Activated B cell treated with CpG ODN at 0.5 μM for 24 hours (primary cell): ENCODE measurements around the gene HBP1. TPM values are rescaled to one million over a fixed set of nuclear protein-coding genes. Genes with fewer than 3 reads are reported as not detected.

Experiments used
- ATAC-seq: fragments of 200-7000 bp; cut with Tn5 transposase; one replicate; pipeline ENCODE4 v1.10.0; 2021; ENCODE audit warnings: low read depth, mild to moderate bottlenecking, moderate library complexity
- CTCF ChIA-PET: fragments of 350-600 bp; sonication (Branson Sonifier 250); formaldehyde crosslinking; loops from one replicate; lab custom pipeline; 2021; ENCODE audit warnings: antibody characterized with exemption; lab: Charles Lee
- POLR2A ChIA-PET: fragments of 350-600 bp; sonication (Branson Sonifier 250); formaldehyde crosslinking; loops from one replicate; lab custom pipeline; 2021; ENCODE audit warnings: antibody characterized with exemption; lab: Charles Lee
- DNase-seq: peaks from one replicate; pipeline ENCODE4 v3.0.0; 2022
- H3K27ac Mint-ChIP-seq: one replicate; pipeline ENCODE4 v1.8.0; 2020; ENCODE audit warnings: mixed read lengths
- H3K27me3 Mint-ChIP-seq: one replicate; pipeline ENCODE4 v1.8.0; 2021; ENCODE audit warnings: mixed read lengths
- H3K36me3 Mint-ChIP-seq: one replicate; pipeline ENCODE4 v1.8.0; 2021; ENCODE audit warnings: low read depth, mixed read lengths
- H3K4me1 Mint-ChIP-seq: one replicate; pipeline ENCODE4 v1.8.0; 2021; ENCODE audit warnings: mixed read lengths
- H3K4me3 Mint-ChIP-seq: one replicate; pipeline ENCODE4 v1.8.0; 2020; ENCODE audit warnings: mild to moderate bottlenecking, mixed read lengths
- H3K9me3 Mint-ChIP-seq: one replicate; pipeline ENCODE4 v1.8.0; 2020; ENCODE audit warnings: mixed read lengths
- CTCF ChIP-seq: fragments of 200-600 bp; IDR thresholded peaks from one replicate; pipeline ENCODE4 v1.8.0; 2022; ENCODE audit warnings: antibody characterized with exemption, mild to moderate bottlenecking
- intact Hi-C: fragments of 100-400 bp; cut with micrococcal nuclease; formaldehyde crosslinking; loops from one replicate; pipeline ENCODE4 v1.15.1; 2024
- total RNA-seq: library from RNA; stranded (reverse); gene quantifications from 2 replicates; pipeline ENCODE4 v1.2.3, GENCODE V29; 2022

HBP1 gene
- total RNA-seq, 1 donor from 2014 or later, result 59.9 TPM

- peaks cover 10% of the 10 kb centered on the region for H3K4me1 Mint-ChIP-seq
- intact Hi-C loops, result loop anchor here (1.0 to 5.0 kb wide), 6 partner anchors 203 to 607 kb away; no protein-coding TSS in a partner anchor
- DNase-seq, result no peak
- no peaks in the 10 kb centered on the region for H3K27me3 Mint-ChIP-seq
- TF ChIP-seq CTCF, result no peak
- no peaks in the 10 kb centered on the region for H3K9me3 Mint-ChIP-seq
- POLR2A ChIA-PET, result interaction anchor here (6.5 kb wide), 1 partner anchor 19 kb away, joined by 32 read pairs; the partner anchor contains the start of gene HBP1
- no peak for ATAC-seq
- CTCF ChIA-PET, result interaction anchor here (0.9 to 7.5 kb wide), 9 partner anchors 17 to 608 kb away, joined by 3 to 166 read pairs (median 6); no protein-coding TSS in a partner anchor
- no peak overlapping the region for H3K4me3 Mint-ChIP-seq
- H3K36me3 Mint-ChIP-seq, result no peaks in the 10 kb centered on the region
- H3K27ac Mint-ChIP-seq, result no peak overlapping the region
These were observed 18.9 kb upstream of the HBP1 start for GRCh38 chr7:107149863-107150262.

DNA sequence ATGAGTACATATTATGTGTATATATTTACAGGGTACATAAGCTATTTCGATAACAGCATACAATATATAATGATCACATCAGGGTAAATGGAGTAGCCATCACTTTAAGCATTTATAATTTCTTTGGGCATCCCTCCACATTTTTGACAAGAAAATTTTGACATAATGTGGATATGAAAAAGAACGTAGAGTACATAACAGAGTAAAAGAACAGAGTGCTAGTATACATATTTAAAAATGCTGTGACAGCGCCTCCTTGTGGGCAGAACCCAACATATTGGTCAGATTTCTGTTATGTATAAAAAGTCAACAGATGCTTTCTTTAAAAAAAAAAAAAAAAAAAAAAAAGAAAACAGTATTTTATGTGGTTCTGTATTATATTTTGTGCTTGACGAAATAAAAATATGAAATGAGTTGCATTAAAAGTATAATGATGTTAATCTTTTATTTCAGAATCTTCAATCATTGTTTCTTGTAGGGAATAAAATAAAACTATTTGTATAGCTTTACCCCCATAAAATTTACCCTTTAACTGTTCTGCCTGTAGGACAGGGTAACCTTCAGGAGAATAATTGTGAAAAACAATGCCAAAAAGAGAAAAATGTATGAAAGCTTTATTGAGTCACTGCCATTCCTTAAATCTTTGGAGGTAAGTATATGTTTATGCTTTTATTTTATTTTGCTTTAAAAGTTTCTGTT, 18.3 kb upstream of the HBP1 start:
- peak; percentile 57 for ATAC-seq
- intact Hi-C loops, result loop anchor here (1.0 to 5.0 kb wide), 5 partner anchors 203 to 608 kb away; no protein-coding TSS in a partner anchor
- H3K36me3 Mint-ChIP-seq, result no peaks in the 10 kb centered on the region
- ChIA-PET POLR2A (interaction anchor here (0.6 to 6.5 kb wide), 5 partner anchors 18 to 591 kb away, joined by 4 to 32 read pairs (median 6); partner anchors contain the start of genes HBP1 and SLC26A4), CTCF (interaction anchor here (0.6 to 7.5 kb wide), 11 partner anchors 17 to 608 kb away, joined by 3 to 166 read pairs (median 6); partner anchors contain the start of gene HBP1)
- peaks cover 7% of the 10 kb centered on the region for H3K4me1 Mint-ChIP-seq
- no peak for TF ChIP-seq CTCF
- H3K27me3 Mint-ChIP-seq, result no peaks in the 10 kb centered on the region
- no peak overlapping the region for H3K27ac Mint-ChIP-seq
- no peak overlapping the region for H3K4me3 Mint-ChIP-seq
- peak; percentile 34 for DNase-seq
- no peaks in the 10 kb centered on the region for H3K9me3 Mint-ChIP-seq

DNA sequence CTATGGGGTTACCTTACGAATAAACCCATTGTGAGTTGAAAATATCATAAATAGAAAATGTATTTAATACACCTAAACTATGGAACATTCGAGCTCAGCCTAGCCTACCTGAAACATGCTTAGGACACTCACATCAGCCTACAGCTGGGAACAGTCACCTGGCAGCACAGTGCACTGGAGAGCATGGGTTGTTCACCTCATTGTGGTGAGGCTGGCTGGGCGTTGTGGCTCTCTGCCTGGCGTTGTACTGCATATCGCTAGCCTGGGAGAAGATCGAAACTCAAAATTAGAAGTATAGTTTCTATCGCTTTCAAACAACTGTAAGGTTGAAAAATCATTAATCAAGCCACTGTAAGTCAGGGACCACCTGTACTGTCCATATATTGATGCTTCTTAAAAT, 17.3 kb upstream of the HBP1 start:
- CTCF ChIA-PET, result interaction anchor here (1.9 to 7.5 kb wide), 3 partner anchors 204 to 363 kb away, joined by 5 to 166 read pairs (median 7); no protein-coding TSS in a partner anchor
- H3K4me3 Mint-ChIP-seq, result no peak overlapping the region

GRCh38 chr7:107152011-107152410, 16.8 kb upstream of the HBP1 start:
- POLR2A ChIA-PET, result interaction anchor here (6.5 kb wide), 1 partner anchor 17 kb away, joined by 32 read pairs; the partner anchor contains the start of gene HBP1

More for the DNA sequence above, 17.3 kb upstream of the HBP1 start:
- ATAC-seq (no peak), DNase-seq (no peak)
- no peaks in the 10 kb centered on the region for H3K9me3 Mint-ChIP-seq
- POLR2A ChIA-PET, result interaction anchor here (6.5 kb wide), 1 partner anchor 17 kb away, joined by 32 read pairs; the partner anchor contains the start of gene HBP1
- intact Hi-C loops, result loop anchor here (2.0 to 5.0 kb wide), 2 partner anchors 279 to 609 kb away; no protein-coding TSS in a partner anchor
- TF ChIP-seq CTCF, result no peak
- H3K36me3 Mint-ChIP-seq, result no peaks in the 10 kb centered on the region
- no peak overlapping the region for H3K27ac Mint-ChIP-seq
- peaks cover 7% of the 10 kb centered on the region for H3K4me1 Mint-ChIP-seq
- no peaks in the 10 kb centered on the region for H3K27me3 Mint-ChIP-seq

More at GRCh38 chr7:107152011-107152410, 16.8 kb upstream of the HBP1 start:
- CTCF ChIA-PET, result interaction anchor here (1.1 to 7.5 kb wide), 5 partner anchors 10 to 364 kb away, joined by 3 to 166 read pairs (median 5); no protein-coding TSS in a partner anchor
- Mint-ChIP-seq H3K36me3 (no peaks in the 10 kb centered on the region), H3K9me3 (no peaks in the 10 kb centered on the region), H3K27me3 (no peaks in the 10 kb centered on the region), H3K4me1 (peaks cover 7% of the 10 kb centered on the region), H3K4me3 (no peak overlapping the region), H3K27ac (no peak overlapping the region)
- no peak for DNase-seq
- intact Hi-C loops, result loop anchor here (5.0 kb wide), 1 partner anchor 280 kb away; no protein-coding TSS in a partner anchor
- no peak for ATAC-seq
- no peak for TF ChIP-seq CTCF
